HEK293 (cell line): Measurements from ENCODE around the gene PTPN3.
A peak's percentile ranks its signal among the peaks of the same experiment; 100 is the strongest.

ENCODE experiments used
- CTCF ChIA-PET: fragments of 350-600 bp; formaldehyde crosslinking; extraction: SDS; loops from one replicate; lab custom pipeline; 2021; ENCODE audit warnings: antibody characterized with exemption; lab: Yijun Ruan, JAX
- POLR2A ChIA-PET: fragments of 300-600 bp; formaldehyde crosslinking; extraction: SDS; loops from one replicate; lab custom pipeline; 2020; ENCODE audit warnings: antibody characterized with exemption, inconsistent platforms; lab: Yijun Ruan, JAX
- H3K27ac ChIP-seq: fragments of 200-500 bp; sonication (Bioruptor generic); 2 replicates; pipeline ENCODE4 v1.5.1; 2014; ENCODE audit warnings: low read depth, low read length, control low read depth, inconsistent platforms; ENCODE audit errors: extremely low read depth
- H3K36me3 ChIP-seq, 2 experiments: fragments of 200-500 bp in 1 of 2; sonication (Bioruptor generic) in 1 of 2; 1 replicate in 1 of 2; 2 replicates in 1 of 2; pipeline ENCODE4 v1.5.1; 2014 to 2017; ENCODE audit warnings: inconsistent platforms in 2 of 2, low read length in 2 of 2; ENCODE audit not compliant: control insufficient read depth in 2 of 2, insufficient read depth in 1 of 2
- H3K4me1 ChIP-seq: fragments of 200-500 bp; sonication (Bioruptor generic); 2 replicates; pipeline ENCODE4 v1.5.1; 2014; ENCODE audit warnings: mild to moderate bottlenecking, low read length, inconsistent platforms; ENCODE audit not compliant: control insufficient read depth, insufficient read depth
- H3K4me3 ChIP-seq: 2 replicates; pipeline ENCODE4 v1.5.1; 2011; ENCODE audit warnings: low read depth, mild to moderate bottlenecking, control low read depth, low read length, moderate library complexity
- H3K9me3 ChIP-seq: fragments of 200-500 bp; sonication (Bioruptor generic); 2 replicates; pipeline ENCODE4 v1.5.1; 2014; ENCODE audit warnings: low read depth, low read length, inconsistent platforms; ENCODE audit not compliant: control insufficient read depth, insufficient read depth
- EGR2 ChIP-seq: fragments of 450-650 bp; formaldehyde crosslinking; IDR thresholded peaks from 2 replicates; pipeline ENCODE4 v1.5.1; 2016; ENCODE audit warnings: low read depth, missing biosample characterization, missing genetic modification characterization
- RBAK ChIP-seq: fragments of 450-650 bp; formaldehyde crosslinking; IDR thresholded peaks from 2 replicates; pipeline ENCODE4 v1.5.1; 2016; ENCODE audit warnings: missing biosample characterization, missing genetic modification characterization
- SALL2 ChIP-seq: fragments of 450-650 bp; formaldehyde crosslinking; IDR thresholded peaks from 2 replicates; pipeline ENCODE4 v1.5.0; 2017; ENCODE audit warnings: missing biosample characterization, mild to moderate bottlenecking, missing genetic modification characterization, borderline replicate concordance
- SCRT1 ChIP-seq: fragments of 450-650 bp; formaldehyde crosslinking; IDR thresholded peaks from 2 replicates; pipeline ENCODE4 v1.5.1; 2016; ENCODE audit warnings: missing biosample characterization, missing genetic modification characterization, borderline replicate concordance
- ZBTB21 ChIP-seq: fragments of 450-650 bp; formaldehyde crosslinking; IDR thresholded peaks from 2 replicates; pipeline ENCODE4 v1.5.1; 2017; ENCODE audit warnings: missing biosample characterization, missing genetic modification characterization
- ZNF132 ChIP-seq: fragments of 450-650 bp; formaldehyde crosslinking; IDR thresholded peaks from 2 replicates; pipeline ENCODE4 v1.5.1; 2017; ENCODE audit warnings: missing biosample characterization, missing genetic modification characterization, borderline replicate concordance
- ZNF175 ChIP-seq: fragments of 450-650 bp; formaldehyde crosslinking; IDR thresholded peaks from 2 replicates; pipeline ENCODE4 v1.5.1; 2016; ENCODE audit warnings: missing biosample characterization, missing genetic modification characterization
- ZNF184 ChIP-seq: fragments of 450-650 bp; IDR thresholded peaks from 2 replicates; pipeline ENCODE4 v1.5.1; 2018; ENCODE audit warnings: missing biosample characterization, mild to moderate bottlenecking, missing genetic modification characterization
- ZNF266 ChIP-seq: fragments of 450-650 bp; formaldehyde crosslinking; IDR thresholded peaks from 2 replicates; pipeline ENCODE4 v1.5.1; 2016; ENCODE audit warnings: missing biosample characterization, missing genetic modification characterization, low read depth
- ZNF37A ChIP-seq: fragments of 450-650 bp; IDR thresholded peaks from 2 replicates; pipeline ENCODE4 v1.5.1; 2018; ENCODE audit warnings: missing biosample characterization, missing genetic modification characterization
- ZNF423 ChIP-seq: fragments of 450-650 bp; formaldehyde crosslinking; IDR thresholded peaks from 2 replicates; pipeline ENCODE4 v1.5.1; 2016; ENCODE audit warnings: missing biosample characterization, missing genetic modification characterization
- ZNF501 ChIP-seq: fragments of 450-650 bp; formaldehyde crosslinking; IDR thresholded peaks from 2 replicates; pipeline ENCODE4 v1.5.1; 2016; ENCODE audit warnings: missing biosample characterization, missing genetic modification characterization
- ZNF521 ChIP-seq: fragments of 450-650 bp; formaldehyde crosslinking; IDR thresholded peaks from 2 replicates; pipeline ENCODE4 v1.5.1; 2017; ENCODE audit warnings: missing biosample characterization, mild to moderate bottlenecking, missing genetic modification characterization
- ZNF548 ChIP-seq: fragments of 450-650 bp; formaldehyde crosslinking; IDR thresholded peaks from 2 replicates; pipeline ENCODE4 v1.5.1; 2016; ENCODE audit warnings: missing biosample characterization, missing genetic modification characterization
- ZNF571 ChIP-seq: fragments of 450-650 bp; formaldehyde crosslinking; IDR thresholded peaks from 2 replicates; pipeline ENCODE4 v1.5.0; 2017; ENCODE audit warnings: missing biosample characterization, missing genetic modification characterization
- ZNF596 ChIP-seq: fragments of 450-650 bp; IDR thresholded peaks from 2 replicates; pipeline ENCODE4 v1.5.0; 2018; ENCODE audit warnings: missing biosample characterization, mild to moderate bottlenecking, missing genetic modification characterization, moderate library complexity
- ZNF610 ChIP-seq: fragments of 450-650 bp; formaldehyde crosslinking; IDR thresholded peaks from 2 replicates; pipeline ENCODE4 v1.5.1; 2016; ENCODE audit warnings: missing biosample characterization, missing genetic modification characterization, borderline replicate concordance
- ZNF623 ChIP-seq: fragments of 450-650 bp; formaldehyde crosslinking; IDR thresholded peaks from 2 replicates; pipeline ENCODE4 v1.5.1; 2016; ENCODE audit warnings: missing biosample characterization, missing genetic modification characterization
- ZNF664 ChIP-seq: fragments of 450-650 bp; formaldehyde crosslinking; IDR thresholded peaks from 2 replicates; pipeline ENCODE4 v1.5.1; 2016; ENCODE audit warnings: missing biosample characterization, missing genetic modification characterization
- ZNF670 ChIP-seq: fragments of 450-650 bp; formaldehyde crosslinking; IDR thresholded peaks from 2 replicates; pipeline ENCODE4 v1.5.1; 2016; ENCODE audit warnings: missing biosample characterization, missing genetic modification characterization, low read depth
- ZNF76 ChIP-seq: fragments of 450-650 bp; formaldehyde crosslinking; IDR thresholded peaks from 2 replicates; pipeline ENCODE4; 2016; ENCODE audit warnings: low read depth, missing biosample characterization, missing genetic modification characterization, borderline replicate concordance
- ZNF777 ChIP-seq: fragments of 450-650 bp; formaldehyde crosslinking; IDR thresholded peaks from 2 replicates; pipeline ENCODE4 v1.5.1; 2017; ENCODE audit warnings: missing biosample characterization, missing genetic modification characterization, borderline replicate concordance
- TF ChIP-seq, protein P1 (sequence below): fragments of 450-650 bp; formaldehyde crosslinking; IDR thresholded peaks from 2 replicates; pipeline ENCODE4 v1.5.1; 2016; ENCODE audit warnings: missing biosample characterization, missing genetic modification characterization
- TF ChIP-seq, protein P2 (sequence below): fragments of 450-650 bp; formaldehyde crosslinking; IDR thresholded peaks from 2 replicates; pipeline ENCODE4 v1.5.1; 2016; ENCODE audit warnings: missing biosample characterization, missing genetic modification characterization, borderline replicate concordance
- TF ChIP-seq, protein P3 (sequence below): fragments of 450-650 bp; formaldehyde crosslinking; IDR thresholded peaks from 2 replicates; pipeline ENCODE4 v1.5.1; 2017; ENCODE audit warnings: missing biosample characterization, missing genetic modification characterization
- TF ChIP-seq, protein P4 (sequence below): fragments of 450-650 bp; formaldehyde crosslinking; IDR thresholded peaks from 2 replicates; pipeline ENCODE4 v1.5.1; 2016; ENCODE audit warnings: missing biosample characterization, missing genetic modification characterization

Gene PTPN3

DNA sequence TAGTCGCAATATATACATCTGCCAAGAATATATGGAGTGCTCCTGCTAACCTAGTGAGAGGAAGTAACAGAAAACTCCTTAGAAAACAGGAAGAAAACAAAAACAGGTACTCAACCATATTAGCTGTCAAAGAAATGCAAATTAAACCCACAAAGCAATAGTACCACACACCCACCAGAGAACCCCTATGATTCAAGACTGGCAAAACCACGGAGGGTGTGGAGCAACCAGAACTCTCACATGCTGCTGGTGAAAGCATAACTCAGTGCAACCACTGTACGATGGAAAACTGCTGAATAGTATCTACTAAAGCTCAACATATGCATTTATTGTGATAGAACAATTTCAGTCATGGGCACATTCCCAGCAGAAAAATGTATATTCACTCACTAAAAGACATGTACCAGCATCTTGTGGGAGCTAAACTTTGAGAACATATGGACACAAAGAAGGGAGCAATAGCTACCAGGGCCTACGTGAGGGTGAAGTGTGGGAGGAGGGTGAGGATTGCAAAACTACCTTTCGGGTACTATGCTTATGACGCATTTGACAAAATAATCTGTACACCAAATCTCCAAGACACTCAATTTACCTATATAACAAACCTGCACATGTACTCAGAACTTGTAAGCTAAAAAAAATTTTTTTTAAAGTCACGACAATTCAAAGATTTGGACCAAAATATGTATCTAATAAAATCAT is 34.0 kb downstream of the PTPN3 start (continued):
- TF ChIP-seq, protein P1, sequence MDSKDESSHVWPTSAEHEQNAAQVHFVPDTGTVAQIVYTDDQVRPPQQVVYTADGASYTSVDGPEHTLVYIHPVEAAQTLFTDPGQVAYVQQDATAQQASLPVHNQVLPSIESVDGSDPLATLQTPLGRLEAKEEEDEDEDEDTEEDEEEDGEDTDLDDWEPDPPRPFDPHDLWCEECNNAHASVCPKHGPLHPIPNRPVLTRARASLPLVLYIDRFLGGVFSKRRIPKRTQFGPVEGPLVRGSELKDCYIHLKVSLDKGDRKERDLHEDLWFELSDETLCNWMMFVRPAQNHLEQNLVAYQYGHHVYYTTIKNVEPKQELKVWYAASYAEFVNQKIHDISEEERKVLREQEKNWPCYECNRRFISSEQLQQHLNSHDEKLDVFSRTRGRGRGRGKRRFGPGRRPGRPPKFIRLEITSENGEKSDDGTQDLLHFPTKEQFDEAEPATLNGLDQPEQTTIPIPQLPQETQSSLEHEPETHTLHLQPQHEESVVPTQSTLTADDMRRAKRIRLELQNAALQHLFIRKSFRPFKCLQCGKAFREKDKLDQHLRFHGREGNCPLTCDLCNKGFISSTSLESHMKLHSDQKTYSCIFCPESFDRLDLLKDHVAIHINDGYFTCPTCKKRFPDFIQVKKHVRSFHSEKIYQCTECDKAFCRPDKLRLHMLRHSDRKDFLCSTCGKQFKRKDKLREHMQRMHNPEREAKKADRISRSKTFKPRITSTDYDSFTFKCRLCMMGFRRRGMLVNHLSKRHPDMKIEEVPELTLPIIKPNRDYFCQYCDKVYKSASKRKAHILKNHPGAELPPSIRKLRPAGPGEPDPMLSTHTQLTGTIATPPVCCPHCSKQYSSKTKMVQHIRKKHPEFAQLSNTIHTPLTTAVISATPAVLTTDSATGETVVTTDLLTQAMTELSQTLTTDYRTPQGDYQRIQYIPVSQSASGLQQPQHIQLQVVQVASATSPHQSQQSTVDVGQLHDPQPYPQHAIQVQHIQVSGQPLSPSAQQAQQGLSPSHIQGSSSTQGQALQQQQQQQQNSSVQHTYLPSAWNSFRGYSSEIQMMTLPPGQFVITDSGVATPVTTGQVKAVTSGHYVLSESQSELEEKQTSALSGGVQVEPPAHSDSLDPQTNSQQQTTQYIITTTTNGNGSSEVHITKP (tag by site-specific recombination): no peak
- TF ChIP-seq ZNF76 (no peak), ZNF37A (tag by site-specific recombination) (no peak), ZNF596 (tag by site-specific recombination) (no peak), ZNF501 (tag by site-specific recombination) (no peak), ZNF132 (no peak)
- TF ChIP-seq, protein P2, sequence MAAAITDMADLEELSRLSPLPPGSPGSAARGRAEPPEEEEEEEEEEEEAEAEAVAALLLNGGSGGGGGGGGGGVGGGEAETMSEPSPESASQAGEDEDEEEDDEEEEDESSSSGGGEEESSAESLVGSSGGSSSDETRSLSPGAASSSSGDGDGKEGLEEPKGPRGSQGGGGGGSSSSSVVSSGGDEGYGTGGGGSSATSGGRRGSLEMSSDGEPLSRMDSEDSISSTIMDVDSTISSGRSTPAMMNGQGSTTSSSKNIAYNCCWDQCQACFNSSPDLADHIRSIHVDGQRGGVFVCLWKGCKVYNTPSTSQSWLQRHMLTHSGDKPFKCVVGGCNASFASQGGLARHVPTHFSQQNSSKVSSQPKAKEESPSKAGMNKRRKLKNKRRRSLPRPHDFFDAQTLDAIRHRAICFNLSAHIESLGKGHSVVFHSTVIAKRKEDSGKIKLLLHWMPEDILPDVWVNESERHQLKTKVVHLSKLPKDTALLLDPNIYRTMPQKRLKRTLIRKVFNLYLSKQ (tag by site-specific recombination): no peak
- TF ChIP-seq, protein P3, sequence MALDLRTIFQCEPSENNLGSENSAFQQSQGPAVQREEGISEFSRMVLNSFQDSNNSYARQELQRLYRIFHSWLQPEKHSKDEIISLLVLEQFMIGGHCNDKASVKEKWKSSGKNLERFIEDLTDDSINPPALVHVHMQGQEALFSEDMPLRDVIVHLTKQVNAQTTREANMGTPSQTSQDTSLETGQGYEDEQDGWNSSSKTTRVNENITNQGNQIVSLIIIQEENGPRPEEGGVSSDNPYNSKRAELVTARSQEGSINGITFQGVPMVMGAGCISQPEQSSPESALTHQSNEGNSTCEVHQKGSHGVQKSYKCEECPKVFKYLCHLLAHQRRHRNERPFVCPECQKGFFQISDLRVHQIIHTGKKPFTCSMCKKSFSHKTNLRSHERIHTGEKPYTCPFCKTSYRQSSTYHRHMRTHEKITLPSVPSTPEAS (tag by site-specific recombination): no peak
- TF ChIP-seq, all 188 proteins: peak for 0

DNA sequence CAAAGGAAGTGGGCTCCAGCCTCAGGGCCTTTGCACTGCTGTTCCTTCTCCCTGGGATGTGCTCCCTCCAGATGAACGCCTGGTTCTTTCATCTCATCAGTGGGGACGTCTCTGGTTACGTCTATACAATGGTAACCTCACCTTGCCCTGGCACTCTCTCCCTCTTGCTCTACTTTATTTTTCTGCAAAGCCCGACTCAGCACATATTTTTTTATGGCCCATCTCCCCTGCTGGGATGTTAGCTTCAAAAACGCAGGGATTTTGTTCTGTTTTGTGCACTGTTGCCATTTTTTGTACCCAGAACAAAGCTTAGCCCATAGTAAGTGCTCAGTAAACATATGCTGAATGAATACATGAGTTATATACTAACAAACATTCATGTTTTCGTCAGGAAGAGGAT is 37.5 kb downstream of the PTPN3 start:
- Histone ChIP-seq H3K4me1 (no peaks in the 10 kb centered on the region), H3K36me3 (peaks cover 0 to 30% of the 10 kb centered on the region in 2 experiments; a peak in 1 of 3 replicates), H3K27ac (no peak overlapping the region), H3K9me3 (no peaks in the 10 kb centered on the region), H3K4me3 (no peak overlapping the region)
- CTCF ChIA-PET: interaction anchor here (1.4 to 2.2 kb wide), 3 partner anchors 9 to 23 kb away, joined by 4 to 18 read pairs (median 10); no protein-coding TSS in a partner anchor
- POLR2A ChIA-PET: no interaction called here
- TF ChIP-seq SCRT1: no peak
- 0 out of 2 replicates have a peak, but pooled peaks have one; percentile 23 for TF ChIP-seq ZNF664 (tag by site-specific recombination)
- no peak for TF ChIP-seq ZNF521 (tag by site-specific recombination)
- TF ChIP-seq EGR2 (tag by site-specific recombination): no peak
- no peak for TF ChIP-seq ZNF777 (tag by site-specific recombination)
- no peak for TF ChIP-seq ZNF423
- no peak for TF ChIP-seq ZNF184
- peak; percentile 1; the same call in 1 of the 2 replicates for TF ChIP-seq ZNF623 (tag by site-specific recombination)

DNA sequence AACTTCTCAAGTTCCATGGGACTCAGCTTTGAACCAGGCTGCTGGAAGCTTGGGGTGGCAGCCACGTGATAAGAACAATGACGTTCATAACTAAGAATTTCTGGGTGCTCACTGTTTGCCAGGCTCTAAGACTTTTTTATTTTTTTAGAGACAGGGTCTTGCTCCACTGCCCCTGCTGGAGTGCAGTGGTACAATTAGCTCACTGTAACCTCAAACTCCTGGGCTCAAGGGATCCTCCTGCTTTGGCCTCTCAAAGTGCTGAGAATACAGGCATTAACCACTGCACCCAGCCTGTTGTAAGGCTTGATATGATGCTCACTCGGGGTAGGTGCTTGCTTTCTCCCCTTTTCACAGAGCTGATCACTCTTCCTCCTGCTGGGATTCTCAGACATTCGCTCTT is 38.7 kb downstream of the PTPN3 start:
- ChIA-PET POLR2A (no interaction called here), CTCF (interaction anchor here (1.0 to 1.9 kb wide), 5 partner anchors 9 to 58 kb away, joined by 3 to 4 read pairs (median 3); no protein-coding TSS in a partner anchor)
- Histone ChIP-seq H3K9me3 (no peaks in the 10 kb centered on the region), H3K27ac (no peak overlapping the region), H3K4me1 (no peaks in the 10 kb centered on the region), H3K36me3 (peaks cover 0 to 35% of the 10 kb centered on the region in 2 experiments; a peak in 1 of 3 replicates), H3K4me3 (no peak overlapping the region)
- TF ChIP-seq ZNF175 (no peak), ZBTB21 (tag by site-specific recombination) (no peak), ZNF670 (tag by site-specific recombination) (no peak), RBAK (tag by site-specific recombination) (no peak), ZNF571 (tag by site-specific recombination) (no peak), ZNF610 (tag by site-specific recombination) (no peak), ZNF501 (tag by site-specific recombination) (no peak), SALL2 (tag by site-specific recombination) (no peak), ZNF266 (tag by site-specific recombination) (no peak), ZNF548 (no peak)
- TF ChIP-seq, protein P4, sequence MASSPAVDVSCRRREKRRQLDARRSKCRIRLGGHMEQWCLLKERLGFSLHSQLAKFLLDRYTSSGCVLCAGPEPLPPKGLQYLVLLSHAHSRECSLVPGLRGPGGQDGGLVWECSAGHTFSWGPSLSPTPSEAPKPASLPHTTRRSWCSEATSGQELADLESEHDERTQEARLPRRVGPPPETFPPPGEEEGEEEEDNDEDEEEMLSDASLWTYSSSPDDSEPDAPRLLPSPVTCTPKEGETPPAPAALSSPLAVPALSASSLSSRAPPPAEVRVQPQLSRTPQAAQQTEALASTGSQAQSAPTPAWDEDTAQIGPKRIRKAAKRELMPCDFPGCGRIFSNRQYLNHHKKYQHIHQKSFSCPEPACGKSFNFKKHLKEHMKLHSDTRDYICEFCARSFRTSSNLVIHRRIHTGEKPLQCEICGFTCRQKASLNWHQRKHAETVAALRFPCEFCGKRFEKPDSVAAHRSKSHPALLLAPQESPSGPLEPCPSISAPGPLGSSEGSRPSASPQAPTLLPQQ (tag by site-specific recombination): no peak
